NCI-H128 (cell line): ENCODE data around the gene SLC25A51.
"Not testable (repeated sequence)": the region's sequence is repeated elsewhere in the genome, so short reads cannot be mapped to it uniquely, and the experiment has no call there.

Experiments
- DNase-seq: peaks from one replicate; lab custom pipeline; 2025; ENCODE audit not compliant: unreplicated experiment; lab: John Stamatoyannopoulos, UW

Gene SLC25A51

GRCh38 chr9:37905776-37906175 lies 1.8 kb upstream of the SLC25A51 start:
- no peak for DNase-seq

- no peak for DNase-seq
Measured at GRCh38 chr9:37905131-37905505, 1.2 kb upstream of the SLC25A51 start.

- no peak for DNase-seq
Measured at GRCh38 chr9:37904445-37905130, 661 bp upstream of the SLC25A51 start.

GRCh38 chr9:37902796-37903646 lies 906 bp downstream of the SLC25A51 start:
- DNase-seq = no peak

GRCh38 chr9:37902131-37902530 lies 1.8 kb downstream of the SLC25A51 start:
- DNase-seq = no peak

GRCh38 chr9:37899041-37899440 lies 4.9 kb downstream of the SLC25A51 start:
- DNase-seq = no peak

- DNase-seq = no peak
Measured at GRCh38 chr9:37897665-37898064, 6.3 kb downstream of the SLC25A51 start.

GRCh38 chr9:37892063-37892462 lies 11.9 kb downstream of the SLC25A51 start:
- no peak for DNase-seq

- not testable (repeated sequence) for DNase-seq
Measured at GRCh38 chr9:37891042-37891441, 12.9 kb downstream of the SLC25A51 start.

- no peak for DNase-seq
Measured at GRCh38 chr9:37889536-37889935, 14.4 kb downstream of the SLC25A51 start.

- DNase-seq = not testable (repeated sequence)
Measured at GRCh38 chr9:37887977-37888583, 15.8 kb downstream of the SLC25A51 start.

- DNase-seq = no peak
Measured at GRCh38 chr9:37880916-37881479, 22.9 kb downstream of the SLC25A51 start.

- no peak for DNase-seq
Measured at GRCh38 chr9:37876376-37876775, 27.6 kb downstream of the SLC25A51 start.

- DNase-seq = no peak
Measured at GRCh38 chr9:37873955-37874354, 30.0 kb downstream of the SLC25A51 start.

GRCh38 chr9:37870799-37871176 lies 33.1 kb downstream of the SLC25A51 start:
- DNase-seq = no peak

GRCh38 chr9:37870081-37870798 lies 33.7 kb downstream of the SLC25A51 start:
- no peak for DNase-seq

GRCh38 chr9:37862530-37862929 lies 41.4 kb downstream of the SLC25A51 start:
- DNase-seq = no peak

GRCh38 chr9:37859043-37859442 lies 44.9 kb downstream of the SLC25A51 start:
- DNase-seq = no peak

- DNase-seq = no peak
Measured at GRCh38 chr9:37856551-37856950, 47.4 kb downstream of the SLC25A51 start.

- DNase-seq = no peak
Measured at GRCh38 chr9:37852222-37852621, 51.7 kb downstream of the SLC25A51 start.

- DNase-seq = no peak
Measured at GRCh38 chr9:37840560-37841194, 63.2 kb downstream of the SLC25A51 start.
